Brain pericyte (primary cell): Measurements from ENCODE around the gene FLNB.

Experiments used
- DNase-seq: peaks from one replicate; pipeline ENCODE4 v3.0.0-alpha.2; 2012; ENCODE audit warnings: low read depth, low spot score

FLNB gene

GRCh38 chr3:58163234-58163633 is 155.0 kb downstream of the FLNB start:
- DNase-seq: no peak

GRCh38 chr3:58164199-58164879 is 156.1 kb downstream of the FLNB start:
- peak; percentile 96 for DNase-seq

GRCh38 chr3:58164906-58165821 is 156.9 kb downstream of the FLNB start:
- DNase-seq: peak; percentile 93

- no peak for DNase-seq
These were observed 159.5 kb downstream of the FLNB start for GRCh38 chr3:58167431-58168351.

- DNase-seq: no peak
These were observed 160.3 kb downstream of the FLNB start for GRCh38 chr3:58168498-58168897.

GRCh38 chr3:58169371-58169770 is 161.1 kb downstream of the FLNB start:
- DNase-seq: no peak

- DNase-seq: no peak
These were observed 162.2 kb downstream of the FLNB start for GRCh38 chr3:58170376-58170775.

GRCh38 chr3:58171126-58171525 is 162.9 kb downstream of the FLNB start:
- DNase-seq: no peak

- DNase-seq: no peak
These were observed 164.9 kb downstream of the FLNB start for GRCh38 chr3:58173029-58173668.

- DNase-seq: no peak
These were observed 165.6 kb downstream of the FLNB start for GRCh38 chr3:58173669-58174398.

GRCh38 chr3:58175187-58175436 is 166.9 kb downstream of the FLNB start:
- no peak for DNase-seq

- DNase-seq: no peak
These were observed 167.4 kb downstream of the FLNB start for GRCh38 chr3:58175437-58176184.

- no peak for DNase-seq
These were observed 167.9 kb downstream of the FLNB start for GRCh38 chr3:58176185-58176530.

- DNase-seq: no peak
These were observed 168.7 kb downstream of the FLNB start for GRCh38 chr3:58176827-58177489.

- DNase-seq: no peak
These were observed 169.7 kb downstream of the FLNB start for GRCh38 chr3:58177747-58178527.

GRCh38 chr3:58178528-58179234 is 170.5 kb downstream of the FLNB start:
- DNase-seq: no peak

GRCh38 chr3:58179235-58180098 is 171.2 kb downstream of the FLNB start:
- DNase-seq: no peak
